RPMI8226 (cell line): ENCODE results near the gene CMSS1.
"Not testable (repeated sequence)": the region's sequence is repeated elsewhere in the genome, so short reads cannot be mapped to it uniquely, and the experiment has no call there.

ENCODE experiments used
- DNase-seq: peaks from one replicate; pipeline ENCODE4 v3.0.0-alpha.2; 2015

Gene CMSS1

DNA sequence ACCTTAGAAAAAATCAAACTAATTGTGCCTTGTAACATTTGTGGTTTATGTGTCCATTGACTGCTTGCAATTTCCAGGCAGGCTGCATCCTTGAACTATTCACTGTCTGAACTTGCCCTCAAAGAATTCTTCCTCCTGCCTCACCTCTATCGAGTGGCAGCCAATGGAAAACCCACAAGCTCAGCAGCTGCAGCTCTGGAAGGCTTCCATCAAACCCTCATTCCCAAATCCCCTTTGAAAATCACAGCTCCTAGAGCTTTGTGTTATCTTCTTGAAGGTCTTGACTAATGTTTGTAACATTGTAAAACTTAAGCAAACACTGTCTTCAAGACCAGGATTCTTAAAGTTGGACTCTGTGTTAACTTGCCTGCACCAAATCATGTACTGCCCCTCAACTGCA lies 215.5 kb downstream of the CMSS1 start:
- DNase-seq = no peak

DNA sequence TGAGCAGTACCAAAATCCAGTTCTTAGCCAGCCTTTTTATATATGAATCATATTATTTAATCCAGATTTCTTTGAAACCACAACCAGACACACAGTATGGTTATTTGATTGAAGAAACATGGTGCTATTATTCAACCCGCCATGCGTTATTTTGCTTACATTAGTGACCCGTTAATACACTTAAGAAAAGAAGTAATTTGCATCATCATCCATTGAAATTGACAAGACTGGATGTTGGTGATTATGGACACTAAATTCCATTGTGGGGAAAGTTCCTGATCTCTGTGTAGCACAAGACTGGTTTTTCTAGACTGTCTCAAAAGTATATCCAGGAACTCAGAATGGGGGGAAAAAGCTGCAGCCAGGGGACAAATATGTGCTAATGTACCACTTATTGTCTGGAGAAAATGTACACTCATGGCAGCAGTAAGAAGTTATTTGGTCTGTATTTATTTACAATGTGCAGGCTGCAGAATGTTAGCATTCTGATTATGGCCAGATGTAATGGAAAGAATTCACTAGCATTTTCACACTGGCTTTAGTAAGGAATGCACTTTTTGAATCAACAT lies 216.3 kb downstream of the CMSS1 start:
- DNase-seq = no peak

DNA sequence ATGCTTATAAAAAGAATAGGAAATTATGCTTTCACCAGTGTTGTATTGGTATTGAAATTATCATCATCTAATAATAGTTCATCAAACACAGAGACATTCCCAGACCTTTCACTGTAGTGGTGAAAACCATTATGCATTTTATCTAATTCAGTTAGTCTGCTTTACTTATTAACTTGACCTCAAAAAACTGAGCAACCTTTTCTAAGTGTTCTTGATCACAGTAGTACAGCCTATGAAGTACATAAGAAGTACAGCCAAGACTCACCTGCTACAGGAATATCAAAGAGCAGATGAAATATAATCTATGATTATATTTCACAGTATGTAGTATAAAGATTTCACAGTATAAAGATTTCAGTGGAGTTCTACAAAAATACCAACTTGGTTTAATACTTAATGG lies 221.4 kb downstream of the CMSS1 start:
- DNase-seq = no peak

DNA sequence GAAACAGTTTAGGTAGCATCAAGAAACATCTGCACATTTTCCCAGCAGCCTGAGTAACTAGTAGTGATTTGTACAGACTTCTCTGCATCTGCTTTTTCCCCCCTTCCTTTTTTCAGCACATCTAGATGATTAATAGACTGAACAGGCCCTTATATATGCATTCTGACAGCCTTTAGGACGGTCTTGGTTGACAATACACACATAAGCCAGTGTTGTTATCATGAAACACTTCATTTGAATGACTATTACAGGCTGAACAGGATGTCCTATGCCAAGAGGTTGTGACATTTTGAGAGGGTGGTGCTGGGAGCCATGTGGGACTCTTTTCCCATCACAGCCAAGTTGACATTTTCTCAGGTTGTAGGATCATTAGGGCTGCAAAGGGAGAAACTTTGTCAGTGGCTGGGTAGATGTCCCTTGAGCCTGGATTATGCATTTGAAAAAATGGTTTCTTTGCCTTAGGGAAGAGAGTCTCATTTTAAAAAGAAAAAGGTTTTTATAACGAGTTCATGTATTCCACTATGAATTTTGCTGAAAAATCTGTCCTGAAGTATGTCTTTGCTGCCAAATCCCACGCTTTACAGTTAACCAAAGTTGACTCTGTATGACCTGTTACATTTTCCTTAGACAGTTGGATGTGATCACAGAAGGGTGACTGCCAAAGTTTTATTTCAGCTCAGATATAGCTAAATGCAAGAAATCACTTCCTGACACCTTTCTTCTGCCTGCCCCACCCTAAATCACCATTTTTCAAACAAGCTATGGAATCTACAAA lies 223.0 kb downstream of the CMSS1 start:
- DNase-seq = no peak

DNA sequence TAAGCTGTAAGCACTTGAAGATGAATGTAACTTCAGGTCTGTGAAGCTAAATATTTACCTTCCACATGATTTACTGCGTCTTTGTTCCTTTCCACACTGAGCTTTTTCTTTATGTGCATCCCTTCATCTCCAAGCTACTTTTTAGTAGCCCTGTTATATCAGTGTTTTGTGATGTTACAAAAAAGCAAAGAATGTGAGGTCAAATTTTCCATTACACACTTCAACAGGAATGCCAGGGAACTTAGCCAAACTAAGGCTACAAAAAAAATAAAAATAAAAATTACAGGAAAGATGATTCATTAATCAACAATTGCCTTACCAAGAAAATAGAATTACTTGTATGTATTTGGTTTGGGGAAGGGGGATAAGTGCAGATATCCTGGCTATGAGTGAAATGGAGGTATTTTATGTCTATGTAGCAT lies 223.7 kb downstream of the CMSS1 start:
- DNase-seq = no peak

DNA sequence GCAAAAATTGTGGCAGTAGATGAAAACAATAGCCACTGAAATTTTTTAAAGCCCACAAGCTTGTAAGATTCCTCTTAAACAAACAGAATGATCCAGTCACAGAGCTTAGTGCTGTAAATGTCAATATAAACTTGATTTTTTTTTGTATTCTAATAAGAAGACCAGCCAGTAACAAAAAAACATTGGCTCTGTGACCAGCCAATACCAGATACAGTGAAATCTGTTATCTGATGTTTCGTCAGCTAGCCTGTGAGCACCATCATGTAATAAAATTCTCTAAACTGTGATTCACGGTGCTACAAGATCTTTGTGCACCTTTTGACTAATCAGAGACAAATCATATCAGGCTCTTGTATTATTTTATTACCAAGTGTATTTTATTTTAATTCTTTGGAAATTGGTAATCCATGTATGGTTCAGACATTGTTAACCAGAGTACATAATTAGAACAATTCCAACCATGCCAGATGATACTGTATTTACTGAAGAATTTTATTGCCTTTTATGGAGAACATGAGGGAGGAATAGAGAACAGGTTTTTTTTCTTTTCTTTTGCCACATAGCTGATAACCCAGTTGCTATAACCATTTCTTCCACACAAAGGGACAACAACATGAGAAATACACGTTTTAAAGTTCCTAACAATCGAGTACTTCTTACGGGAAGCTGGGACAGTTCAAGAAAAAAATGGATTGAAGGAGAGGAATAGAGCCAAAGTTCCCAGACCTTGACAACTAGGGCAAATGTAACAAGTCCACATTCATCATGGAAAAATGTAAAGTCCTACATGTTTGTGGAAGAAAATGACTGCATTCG lies 224.7 kb downstream of the CMSS1 start:
- DNase-seq = no peak

DNA sequence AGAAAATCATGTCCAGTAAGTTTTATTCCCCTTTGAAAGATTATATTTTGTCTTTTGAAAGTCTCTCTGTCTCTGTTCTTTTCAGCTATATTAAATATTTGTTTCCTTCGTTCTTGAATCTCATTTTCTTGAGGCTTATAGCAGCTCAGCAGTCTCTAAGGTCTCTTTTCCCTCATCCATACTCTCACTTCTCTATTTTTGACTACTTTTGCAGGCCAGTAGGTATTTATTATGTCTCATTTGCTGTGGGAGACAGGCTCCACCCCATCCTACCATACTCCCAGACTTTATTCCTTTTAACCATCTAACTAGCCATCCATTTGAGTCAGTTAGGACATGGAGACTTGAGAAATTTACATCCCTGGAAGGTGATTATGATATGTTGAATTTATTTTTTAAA lies 225.6 kb downstream of the CMSS1 start:
- no peak for DNase-seq

DNA sequence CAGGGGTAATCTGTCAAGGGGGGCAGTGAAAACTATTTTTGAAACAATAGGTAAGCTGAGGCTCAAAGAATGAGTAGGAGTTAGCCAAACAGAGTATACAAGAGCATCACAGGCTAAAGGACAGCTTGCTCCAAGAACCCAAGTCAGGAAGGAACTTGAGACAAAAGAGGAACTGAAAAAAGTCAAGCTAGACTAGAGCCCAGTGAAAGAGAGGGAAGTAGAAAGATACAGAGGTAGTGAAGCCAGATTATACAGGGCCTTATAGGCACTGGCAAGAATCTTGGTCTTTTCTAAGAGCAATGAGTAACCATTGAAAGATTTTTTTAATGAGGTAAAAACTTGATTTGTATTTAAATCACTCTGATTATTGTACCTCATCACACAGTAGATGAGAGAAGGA lies 226.7 kb downstream of the CMSS1 start:
- DNase-seq = peak; percentile 76

DNA sequence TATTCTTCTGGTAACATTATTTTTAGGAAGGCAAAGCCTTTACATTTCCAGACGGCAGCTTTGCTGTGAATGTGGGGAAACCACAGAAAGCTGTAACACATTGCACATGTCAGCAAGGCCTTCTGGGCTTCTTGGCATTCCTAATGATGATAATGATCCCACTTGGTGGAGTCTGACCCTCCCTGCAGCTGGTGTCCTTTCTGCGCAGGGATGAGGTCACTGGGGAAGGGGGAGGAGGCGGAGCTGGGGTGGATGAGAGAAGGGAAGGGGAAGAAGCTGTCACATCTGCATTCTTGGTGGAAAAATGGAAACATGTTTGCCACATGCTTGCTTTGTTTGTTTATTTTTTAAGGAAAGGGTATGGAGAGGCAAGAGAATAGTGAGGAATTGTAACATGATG lies 228.0 kb downstream of the CMSS1 start:
- DNase-seq = no peak

DNA sequence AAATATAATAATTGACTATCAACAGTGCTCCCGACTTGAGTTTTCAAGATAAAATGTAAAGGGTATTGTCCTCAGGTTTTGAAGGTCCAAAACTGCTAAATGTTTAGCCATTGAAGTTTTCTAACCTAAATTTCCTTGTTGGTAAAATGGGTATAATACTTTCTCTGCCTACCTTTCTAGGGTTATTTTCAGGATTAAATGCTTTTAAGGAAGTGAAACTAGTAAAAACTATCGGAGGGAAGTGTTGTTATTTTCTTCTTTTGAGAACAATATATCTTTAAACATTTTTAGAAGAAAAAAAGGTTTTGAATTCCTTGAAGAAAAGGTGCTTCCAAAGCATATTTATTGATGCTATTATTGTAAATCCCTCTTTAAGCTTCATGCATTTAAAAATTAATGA lies 229.3 kb downstream of the CMSS1 start:
- no peak for DNase-seq

DNA sequence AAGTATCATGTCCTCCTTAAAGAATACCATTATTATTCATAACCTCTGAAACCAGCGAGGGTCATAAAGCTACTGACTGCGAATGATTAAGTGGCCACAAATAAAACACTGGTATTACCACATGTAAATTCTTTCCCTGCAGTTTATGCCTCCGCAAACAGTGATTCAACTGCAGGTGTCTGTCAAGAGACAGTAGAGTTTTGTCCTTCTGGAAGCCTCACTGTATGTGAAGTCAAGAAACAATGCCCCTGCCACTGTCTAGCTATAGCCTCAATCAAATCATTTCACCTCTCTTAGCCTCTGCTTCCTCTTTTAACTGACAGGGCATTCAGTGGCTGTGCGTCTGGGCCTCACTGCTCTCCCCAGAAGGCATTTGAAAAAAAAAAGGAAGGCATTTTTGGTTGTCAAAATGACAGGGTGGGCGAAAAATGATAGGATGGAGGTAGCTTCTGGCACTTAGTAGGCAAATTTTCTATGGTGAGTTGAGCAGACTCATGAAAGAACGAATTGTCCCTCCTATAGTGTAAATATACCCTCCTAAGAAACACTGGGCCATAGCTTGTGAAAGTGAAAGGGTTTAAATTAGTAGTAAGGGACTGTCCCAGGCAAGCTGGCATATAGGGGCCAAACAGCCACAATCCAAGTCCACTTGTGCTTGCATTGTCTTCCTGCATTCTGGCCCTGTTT lies 229.9 kb downstream of the CMSS1 start:
- peak; percentile 75 for DNase-seq

DNA sequence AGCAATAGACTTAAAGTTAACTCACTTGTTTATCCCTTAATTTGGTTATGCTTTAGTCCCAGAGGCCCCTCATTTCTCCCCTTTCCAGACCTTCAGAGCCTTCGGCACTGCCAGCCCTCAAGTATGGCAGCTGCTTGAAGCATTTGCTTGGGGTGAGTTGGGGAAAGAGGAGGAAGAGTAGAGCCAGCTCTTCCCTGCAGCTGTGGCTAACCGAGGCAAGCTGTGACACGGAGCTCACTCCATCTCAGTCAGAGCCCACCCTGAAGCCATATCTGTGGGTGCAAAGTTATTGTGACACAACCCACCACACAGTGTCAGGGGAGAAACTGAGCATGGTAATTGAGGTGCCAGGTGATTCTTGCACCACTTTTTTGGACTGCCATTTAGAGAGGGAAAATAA lies 230.6 kb downstream of the CMSS1 start:
- no peak for DNase-seq

DNA sequence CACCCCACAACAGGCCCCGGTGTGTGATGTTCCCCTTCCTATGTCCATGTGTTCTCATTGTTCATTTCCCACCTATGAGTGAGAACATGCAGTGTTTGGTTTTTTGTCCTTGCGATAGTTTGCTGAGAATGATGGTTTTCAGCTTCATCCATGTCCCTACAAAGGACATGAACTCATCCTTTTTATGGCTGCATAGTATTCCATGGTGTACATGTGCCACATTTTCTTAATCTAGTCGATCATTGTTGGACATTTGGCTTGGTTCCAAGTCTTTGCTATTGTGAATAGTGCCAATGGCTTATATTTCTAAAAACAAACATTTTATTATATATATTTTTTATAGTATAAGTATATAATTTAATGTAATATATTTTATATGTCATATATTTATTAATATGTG lies 233.9 kb downstream of the CMSS1 start:
- DNase-seq = not testable (repeated sequence)

DNA sequence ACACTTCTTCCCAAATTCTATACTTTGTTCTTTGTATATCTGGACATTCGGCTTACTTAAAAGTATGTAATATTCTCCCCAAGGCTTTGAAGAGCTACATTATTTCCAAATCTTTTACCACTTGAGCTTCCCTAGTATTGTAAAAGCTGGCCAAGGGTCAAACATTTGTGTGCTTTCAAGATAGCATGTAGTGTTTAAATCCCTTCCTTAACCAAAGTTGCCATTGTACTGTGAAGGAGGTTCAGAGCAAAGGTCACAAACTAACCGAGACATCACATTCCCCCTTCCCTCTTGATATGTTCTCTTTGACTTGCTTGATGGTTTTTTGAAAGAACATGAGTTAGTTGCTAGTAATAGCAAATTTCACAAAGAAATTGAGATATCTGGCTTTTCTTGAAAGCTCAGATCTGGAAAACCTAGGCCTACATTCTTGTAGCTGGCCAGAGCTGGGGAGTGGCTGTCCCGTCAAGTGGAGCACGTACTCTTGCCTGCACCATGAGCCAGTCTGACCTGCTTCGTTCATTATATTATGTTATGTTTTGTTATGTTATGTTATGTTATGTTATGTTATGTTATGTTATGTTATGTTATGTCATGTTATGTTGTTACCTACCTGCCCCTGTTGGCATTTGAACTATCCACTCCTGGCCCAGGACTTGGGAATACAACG lies 236.4 kb downstream of the CMSS1 start:
- no peak for DNase-seq

DNA sequence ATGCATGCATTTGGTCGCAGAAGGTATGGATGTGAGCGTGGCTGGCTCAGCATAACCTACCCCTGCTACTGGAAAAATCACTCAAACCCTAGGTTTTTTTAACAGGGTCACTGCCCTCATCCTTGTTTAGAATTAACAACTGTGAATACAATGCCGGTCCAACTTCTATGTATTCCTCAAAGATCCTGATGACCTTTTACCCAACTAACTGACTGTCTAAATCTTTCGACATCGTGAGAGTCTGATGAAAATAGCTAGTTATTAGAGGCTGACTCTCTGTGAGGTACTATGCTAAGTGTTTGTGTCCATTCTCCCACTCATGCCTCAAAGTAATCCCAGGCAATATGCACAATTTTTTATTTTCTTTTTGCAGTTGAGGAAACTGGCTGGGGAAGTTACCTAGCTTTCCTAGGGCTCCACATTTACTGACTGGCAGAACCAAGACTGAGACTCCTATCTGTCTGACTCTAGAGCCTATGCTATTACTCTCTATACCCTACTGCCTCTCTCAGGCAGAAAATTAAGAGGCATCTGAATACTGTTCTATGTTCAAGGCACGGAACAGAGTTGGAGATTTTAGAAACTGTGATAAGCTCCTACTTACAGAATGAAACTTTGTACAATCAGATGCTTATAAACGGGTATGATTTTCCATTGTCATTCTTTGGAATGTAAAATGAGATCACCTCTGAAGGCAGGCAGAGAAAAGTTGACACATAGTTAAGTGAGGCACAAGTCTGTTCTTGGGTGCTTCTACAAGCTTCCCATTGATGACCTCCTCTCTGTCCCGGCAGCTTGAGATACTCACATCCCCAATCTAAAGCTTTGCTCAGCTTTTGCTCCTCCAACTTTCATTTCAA lies 240.3 kb downstream of the CMSS1 start:
- DNase-seq = no peak

DNA sequence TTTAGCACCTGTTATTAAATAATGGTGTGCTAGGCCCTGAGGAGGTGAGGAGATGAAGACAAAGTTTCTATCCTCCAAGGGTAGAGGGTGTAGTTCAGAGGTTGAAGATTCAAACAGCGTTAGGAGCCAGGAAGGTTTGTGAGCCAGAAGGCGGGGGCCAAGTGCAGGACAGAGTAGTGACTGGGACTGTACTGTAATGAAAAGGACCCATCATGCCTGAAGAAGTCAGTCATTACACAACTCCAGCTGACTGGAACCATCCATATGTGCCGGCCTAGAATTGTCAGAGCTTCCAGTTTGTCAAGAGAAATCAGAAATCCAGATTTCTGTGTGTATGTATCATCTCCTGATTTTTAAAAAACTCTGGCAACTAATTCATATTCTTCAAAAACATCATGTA lies 241.8 kb downstream of the CMSS1 start:
- no peak for DNase-seq

DNA sequence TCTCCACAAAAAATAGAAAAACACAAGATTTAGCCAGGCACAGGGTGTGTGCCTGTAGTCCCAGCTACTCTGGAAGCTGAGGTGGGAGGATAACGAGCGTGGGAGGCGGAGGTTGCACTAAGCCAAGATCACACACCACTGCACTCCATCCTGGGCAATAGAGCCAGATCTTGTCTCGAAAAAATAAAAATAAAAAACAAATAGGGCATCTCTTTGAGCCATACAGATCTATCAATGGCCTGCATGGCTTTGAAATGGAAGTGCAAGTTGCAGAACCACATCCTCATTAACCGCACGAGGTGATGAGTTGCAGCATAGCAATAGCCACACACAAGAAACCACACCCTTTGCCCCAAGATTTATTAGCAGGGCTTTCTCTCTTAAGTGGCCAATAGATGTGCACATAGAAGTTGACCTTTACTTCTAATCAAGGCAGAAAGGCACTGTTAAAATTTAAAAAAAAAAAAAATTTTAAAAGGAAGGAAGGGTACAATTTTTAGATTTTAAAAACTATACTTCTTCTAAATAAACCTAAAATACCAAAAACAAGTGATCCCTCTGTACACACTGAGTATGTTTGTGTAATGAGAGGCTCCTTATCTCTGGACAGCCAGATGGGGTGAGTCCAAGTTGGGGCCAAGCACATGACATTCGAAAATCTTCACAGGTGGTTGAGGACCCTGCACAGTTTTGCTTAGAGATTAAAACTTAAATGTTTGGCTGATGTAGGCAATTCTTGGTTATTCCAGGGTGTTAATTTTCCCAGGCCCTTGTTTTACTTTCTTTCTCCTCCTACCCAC lies 243.2 kb downstream of the CMSS1 start:
- no peak for DNase-seq

DNA sequence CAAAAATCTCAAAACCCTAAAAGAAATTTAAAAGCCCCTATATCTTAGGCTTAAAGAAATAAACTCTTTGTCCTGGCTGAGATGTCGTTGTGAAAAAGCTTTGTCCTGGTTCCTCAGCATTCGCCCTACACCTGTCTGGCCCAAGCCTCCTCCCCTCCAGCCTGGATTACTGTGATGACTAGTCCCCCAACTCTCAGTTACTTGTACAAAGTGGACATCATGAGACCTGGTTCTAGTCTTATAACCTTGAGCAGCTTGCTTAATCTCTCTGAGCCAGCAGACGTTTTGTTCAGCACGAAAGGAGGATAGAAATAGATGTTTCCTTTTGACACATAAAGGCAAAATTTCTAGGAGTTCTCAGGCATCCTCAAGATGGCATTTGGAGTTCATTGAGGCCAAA lies 245.0 kb downstream of the CMSS1 start:
- DNase-seq = no peak

DNA sequence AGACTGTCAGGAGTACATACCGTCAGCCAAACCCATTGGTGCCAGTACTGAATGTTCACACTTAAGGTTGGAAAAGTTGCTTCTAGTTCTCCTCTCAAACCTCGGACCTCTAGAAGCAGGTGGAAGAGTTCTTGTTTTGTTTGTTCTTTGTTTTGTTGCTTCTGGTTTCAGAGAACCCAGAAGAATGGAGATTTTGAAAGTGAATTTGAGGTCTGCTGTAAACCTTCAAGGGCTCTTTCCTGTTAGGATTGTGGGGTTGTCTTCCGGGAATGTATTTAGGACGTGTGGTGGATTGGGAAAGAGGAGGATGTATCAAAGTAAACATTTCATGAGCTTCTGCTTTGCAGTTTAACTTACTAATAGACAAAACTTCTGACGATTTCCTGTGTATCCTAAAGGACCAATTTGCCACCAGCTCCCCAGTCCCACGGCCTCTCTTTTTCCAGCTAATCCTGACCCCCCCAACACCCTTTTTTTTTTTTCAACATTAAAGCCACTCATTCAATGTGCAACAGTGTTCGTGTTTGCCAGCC lies 246.3 kb downstream of the CMSS1 start:
- DNase-seq = no peak

DNA sequence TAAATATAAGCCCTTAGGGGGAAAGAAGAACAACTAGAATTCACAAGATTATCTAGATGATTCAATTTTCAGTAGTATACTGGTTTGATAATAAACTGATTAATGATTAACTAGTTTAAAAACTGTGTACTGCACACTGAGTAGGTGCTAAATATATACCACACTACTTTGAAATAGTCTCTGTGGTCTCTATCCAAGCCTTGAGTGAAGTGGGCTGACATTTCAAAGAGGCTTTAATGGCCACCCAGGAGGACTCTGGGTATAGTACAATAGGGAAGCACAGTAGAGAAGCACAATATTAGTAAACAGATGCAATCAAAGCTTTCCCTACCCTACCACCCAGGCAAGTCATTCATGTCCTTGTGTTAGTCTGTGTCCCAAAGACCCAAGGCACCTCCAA lies 249.9 kb downstream of the CMSS1 start:
- no peak for DNase-seq

DNA sequence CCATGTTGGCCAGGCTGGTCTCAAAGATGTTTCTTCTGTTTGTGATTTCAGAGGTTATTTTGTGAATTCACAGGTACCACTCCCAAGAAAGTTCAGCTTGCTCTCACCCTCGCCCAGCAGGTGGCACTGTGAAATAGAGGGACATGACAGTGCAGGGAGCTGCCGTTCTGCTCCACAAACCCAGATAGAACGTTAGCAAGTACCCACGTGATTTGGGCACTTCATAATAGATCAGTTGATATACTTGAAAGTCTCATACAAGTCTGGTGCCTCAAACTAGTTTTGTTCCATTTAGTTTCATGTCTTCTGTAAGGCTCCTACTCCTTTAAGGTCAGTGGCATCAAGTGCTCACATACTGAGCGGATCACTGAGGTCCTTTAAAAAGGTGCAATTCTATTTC lies 251.2 kb downstream of the CMSS1 start:
- DNase-seq = peak; percentile 69
